H1 (cell line): ENCODE data around the gene SPATS1. TPM values are rescaled to one million over a fixed set of nuclear protein-coding genes. Genes with fewer than 3 reads are reported as not detected.

Experiments used
- CTCF ChIA-PET: fragments of 300-600 bp; sonication (Branson Sonifier 250); formaldehyde crosslinking; loops from one replicate; lab custom pipeline; 2021; ENCODE audit not compliant: partially characterized antibody; lab: Charles Lee
- POLR2A ChIA-PET: fragments of 300-600 bp; sonication (Branson Sonifier 250); formaldehyde crosslinking; loops from one replicate; lab custom pipeline; 2021; ENCODE audit warnings: inconsistent platforms; ENCODE audit not compliant: partially characterized antibody; lab: Charles Lee
- DNase-seq, 2 experiments: peaks; one replicate each; pipeline versions ENCODE4 v3.0.0 to v3.0.0-alpha.2; 2010 to 2022; ENCODE audit warnings: low spot score in 2 of 2, low read depth in 1 of 2, mixed read lengths in 1 of 2
- FAIRE-seq: peaks from 2 replicates; lab custom pipeline; 2011; peaks lifted over from hg19 to GRCh38; lab: Jason Lieb, UNC
- H2AFZ ChIP-seq: 2 replicates; pipeline ENCODE4 v1.8.1; 2012; ENCODE audit warnings: low read length, inconsistent platforms
- H2AK5ac ChIP-seq: 2 replicates; pipeline ENCODE4 v1.6.1; 2013; ENCODE audit warnings: low read depth, low read length
- H2BK120ac ChIP-seq: replicated peaks from 2 replicates; pipeline ENCODE3; 2013; ENCODE audit warnings: low read depth, low read length, inconsistent platforms
- H2BK12ac ChIP-seq: 2 replicates; pipeline ENCODE4 v1.6.1; 2013; ENCODE audit warnings: low read depth, low read length
- H2BK15ac ChIP-seq: 2 replicates; pipeline ENCODE4 v1.6.1; 2013; ENCODE audit warnings: low read length
- H2BK20ac ChIP-seq: 2 replicates; pipeline ENCODE4 v1.6.1; 2013; ENCODE audit warnings: low read length
- H2BK5ac ChIP-seq: 2 replicates; pipeline ENCODE4 v1.6.1; 2013; ENCODE audit warnings: low read depth, low read length
- H3K14ac ChIP-seq: 2 replicates; pipeline ENCODE4 v1.6.1; 2013; ENCODE audit warnings: inconsistent platforms; ENCODE audit not compliant: insufficient read length
- H3K18ac ChIP-seq: 2 replicates; pipeline ENCODE4 v1.6.1; 2013; ENCODE audit warnings: low read length; ENCODE audit errors: extremely low read depth
- H3K23ac ChIP-seq: 2 replicates; pipeline ENCODE4 v1.6.1; 2013; ENCODE audit warnings: inconsistent platforms; ENCODE audit not compliant: insufficient read length
- H3K23me2 ChIP-seq: 2 replicates; pipeline ENCODE4 v1.6.1; 2013; ENCODE audit warnings: low read depth, low read length
- H3K27ac ChIP-seq: 2 replicates; pipeline ENCODE4 v1.6.1; 2011; ENCODE audit warnings: low read depth, low read length, inconsistent platforms
- H3K27me3 ChIP-seq, 4 experiments: replicated peaks in 1 of 4; 1 replicate in 1 of 4; 2 replicates in 3 of 4; pipeline versions ENCODE4 v1.6.1 to v1.8.1; 2011 to 2013; ENCODE audit warnings: low read length in 3 of 4, mild to moderate bottlenecking in 3 of 4, inconsistent platforms in 2 of 4, mixed read lengths in 2 of 4, moderate library complexity in 1 of 4; ENCODE audit not compliant: control insufficient read depth in 3 of 4, insufficient read depth in 3 of 4; ENCODE audit errors: extremely low read depth in 1 of 4
- H3K36me3 ChIP-seq, 4 experiments: 2 replicates each; pipeline versions ENCODE4 v1.6.1 to v1.8.1; 2011 to 2013; ENCODE audit warnings: mild to moderate bottlenecking in 4 of 4, low read length in 3 of 4, moderate library complexity in 2 of 4, control low read depth in 1 of 4, inconsistent platforms in 1 of 4; ENCODE audit not compliant: insufficient read depth in 4 of 4, control insufficient read depth in 2 of 4
- H3K4ac ChIP-seq: replicated peaks from 2 replicates; pipeline ENCODE3; 2013; ENCODE audit warnings: low read length, low read depth, mixed read lengths, inconsistent platforms; ENCODE audit not compliant: insufficient read length
- H3K4me1 ChIP-seq, 4 experiments: replicated peaks in 1 of 4; 1 replicate in 1 of 4; 2 replicates in 3 of 4; pipeline versions ENCODE4 v1.6.1 to v1.8.1; 2011 to 2013; ENCODE audit warnings: low read length in 3 of 4, inconsistent platforms in 2 of 4, mixed read lengths in 1 of 4; ENCODE audit not compliant: insufficient read depth in 4 of 4, control insufficient read depth in 3 of 4
- H3K4me2 ChIP-seq, 2 experiments: 2 replicates each; pipeline versions ENCODE4 v1.6.1 to v1.8.1; 2011 to 2013; ENCODE audit warnings: low read depth in 2 of 2, low read length in 2 of 2, control low read depth in 1 of 2, inconsistent platforms in 1 of 2, mild to moderate bottlenecking in 1 of 2; ENCODE audit not compliant: insufficient read depth in 1 of 2
- H3K4me3 ChIP-seq, 4 experiments: fragments of 200-600, 300-600 bp in 1 of 4; sonication (generic), shearing (Covaris generic), sonication (Bioruptor Twin) in 1 of 4; 2 replicates each; pipeline versions ENCODE4 v1.5.1 to v1.8.1; 2011 to 2016; ENCODE audit warnings: low read length in 4 of 4, low read depth in 3 of 4, control low read depth in 2 of 4, inconsistent platforms in 2 of 4, mild to moderate bottlenecking in 2 of 4, mixed read lengths in 1 of 4, moderate library complexity in 1 of 4; ENCODE audit not compliant: insufficient read depth in 2 of 4; ENCODE audit errors: extremely low read depth in 1 of 4
- H3K56ac ChIP-seq: replicated peaks from 2 replicates; pipeline ENCODE3; 2013; ENCODE audit warnings: low read depth, mild to moderate bottlenecking, mixed read lengths, low read length, inconsistent platforms; ENCODE audit not compliant: insufficient read length
- H3K79me1 ChIP-seq: 2 replicates; pipeline ENCODE4 v1.6.1; 2013; ENCODE audit warnings: low read depth, low read length, control low read depth
- H3K79me2 ChIP-seq, 2 experiments: 2 replicates each; pipeline versions ENCODE4 v1.6.1 to v1.8.1; 2012 to 2013; ENCODE audit warnings: low read length in 2 of 2, mild to moderate bottlenecking in 2 of 2, inconsistent platforms in 1 of 2; ENCODE audit not compliant: insufficient read depth in 2 of 2, control insufficient read depth in 1 of 2
- H3K9ac ChIP-seq, 4 experiments: replicated peaks in 1 of 4; 1 replicate in 1 of 4; 2 replicates in 3 of 4; pipeline versions ENCODE4 v1.6.1 to v1.8.1; 2011 to 2013; ENCODE audit warnings: low read depth in 3 of 4, low read length in 3 of 4, control low read depth in 2 of 4, mild to moderate bottlenecking in 2 of 4, moderate library complexity in 2 of 4, inconsistent platforms in 1 of 4; ENCODE audit errors: extremely low read depth in 1 of 4
- H3K9me3 ChIP-seq, 2 experiments: 2 replicates each; pipeline versions ENCODE4 v1.6.1 to v1.8.1; 2012 to 2013; ENCODE audit warnings: mild to moderate bottlenecking in 2 of 2, moderate library complexity in 2 of 2, control low read depth in 1 of 2, inconsistent platforms in 1 of 2, low read depth in 1 of 2, low read length in 1 of 2, mixed read lengths in 1 of 2; ENCODE audit not compliant: insufficient read depth in 2 of 2
- H4K20me1 ChIP-seq, 2 experiments: replicated peaks in 1 of 2; 2 replicates each; pipeline versions ENCODE3 to v1.8.1; 2011 to 2013; ENCODE audit warnings: inconsistent platforms in 2 of 2, low read length in 2 of 2, mild to moderate bottlenecking in 1 of 2; ENCODE audit not compliant: insufficient read depth in 2 of 2, control insufficient read depth in 1 of 2
- H4K5ac ChIP-seq: 2 replicates; pipeline ENCODE4 v1.6.1; 2013; ENCODE audit warnings: low read length, low read depth, mixed read lengths, inconsistent platforms; ENCODE audit not compliant: insufficient read length
- H4K8ac ChIP-seq: 2 replicates; pipeline ENCODE4 v1.8.0; 2013; ENCODE audit warnings: mild to moderate bottlenecking, moderate library complexity, low read length, inconsistent platforms; ENCODE audit not compliant: insufficient read depth; ENCODE audit errors: extremely low read depth
- H4K91ac ChIP-seq: replicated peaks from 2 replicates; pipeline ENCODE3; 2013; ENCODE audit warnings: low read length, mixed read lengths, inconsistent platforms; ENCODE audit not compliant: insufficient read length
- BCL11A ChIP-seq, 2 experiments: IDR thresholded peaks; one replicate each; pipeline ENCODE4 v1.6.1; 2011; ENCODE audit warnings: low read depth in 2 of 2, low read length in 2 of 2, mild to moderate bottlenecking in 2 of 2
- GTF2F1 ChIP-seq: IDR thresholded peaks from 2 replicates; pipeline ENCODE4 v1.6.1; 2012; ENCODE audit warnings: low read depth, low read length, improper control_type of control experiment, borderline replicate concordance
- JUN ChIP-seq: IDR thresholded peaks from 2 replicates; pipeline ENCODE4 v1.6.1; 2011; ENCODE audit warnings: low read depth, mild to moderate bottlenecking, improper control_type of control experiment, low read length
- KDM4A ChIP-seq: IDR thresholded peaks from one replicate; pipeline ENCODE4 v1.7.1; 2012; ENCODE audit warnings: low read depth, mild to moderate bottlenecking, moderate library complexity, low read length, inconsistent platforms; ENCODE audit not compliant: severe bottlenecking
- NRF1 ChIP-seq: IDR thresholded peaks from 2 replicates; pipeline ENCODE4 v1.6.1; 2011; ENCODE audit warnings: mild to moderate bottlenecking, low read depth, low read length, improper control_type of control experiment
- SP1 ChIP-seq: IDR thresholded peaks from 2 replicates; pipeline ENCODE4 v1.6.1; 2011; ENCODE audit warnings: low read depth, low read length
- WGBS, 2 experiments: shearing (Covaris generic) in 1 of 2; methylation state at CpG; one replicate each; pipeline versions ENCODE4 v1.1.6 to v1.1.7; 2013 to 2015; ENCODE audit warnings: low lambda C conversion rate in 2 of 2, mixed read lengths in 2 of 2, inconsistent platforms in 1 of 2, low coverage in 1 of 2, missing lambda C conversion rate in 1 of 2; ENCODE audit not compliant: insufficient replicate concordance in 2 of 2, insufficient coverage in 1 of 2, insufficient read length in 1 of 2; ENCODE audit errors: extremely low coverage in 1 of 2, missing lambda C conversion rate in 1 of 2; 5-methylcytosine and 5-hydroxymethylcytosine counted together
- polyA plus RNA-seq, 7 experiments: library from polyadenylated mRNA; depleted of rRNA in 3 of 7; stranded (reverse) in 5 of 7; unstranded in 2 of 7; fragments of >200 nt in 5 of 7; fragments of 200-250 nt in 2 of 7; gene quantifications; 1 replicate in 5 of 7; 2 replicates in 1 of 7; 4 replicates in 1 of 7; pipeline versions ENCODE4 v1.2.1 to v1.2.3, GENCODE V29; 2011 to 2013; ENCODE audit warnings: missing spikeins in 2 of 7, mixed read lengths in 2 of 7
- total RNA-seq: library from RNA; stranded (reverse); fragmentation: NEBNext Ultra II Directional; extraction: Animal tissue kit (Norgen Biotek cat#: 25700); gene quantifications from 2 replicates; pipeline ENCODE4 v1.2.1, GENCODE V29; 2021
- TF ChIP-seq, protein P1 (sequence below): IDR thresholded peaks from 2 replicates; pipeline ENCODE4 v1.6.1; 2011; ENCODE audit warnings: low read length, improper control_type of control experiment

The SPATS1 gene
- total and polyA plus RNA-seq, 2 of the 8 experiments (the other 6 are each of a cell fraction or from before 2014, with no cell fraction given), result not detected

DNA sequence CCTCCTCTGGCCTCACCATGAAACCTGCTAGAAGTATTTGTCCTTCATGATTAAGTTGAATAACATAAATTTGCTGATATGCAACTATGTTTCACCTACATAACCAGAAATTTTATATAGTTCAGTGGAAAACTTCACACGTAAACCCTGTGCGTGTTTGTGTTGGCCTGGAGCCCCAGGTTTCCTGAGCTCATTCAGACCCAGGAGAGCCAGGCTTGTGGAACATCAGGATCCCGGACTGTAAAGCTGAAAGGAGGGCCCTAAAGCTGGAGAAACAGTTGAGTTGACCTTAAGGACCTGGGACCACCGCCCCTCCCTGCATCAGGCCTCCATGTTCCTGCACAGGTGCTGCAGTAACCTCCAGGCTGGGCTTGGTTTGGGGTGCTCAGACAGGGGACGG, 3.1 kb upstream of the SPATS1 start:
- H3K9me3 ChIP-seq, result no peaks in the 10 kb centered on the region
- H2BK5ac ChIP-seq, result no peak overlapping the region
- H3K79me1 ChIP-seq, result no peaks in the 10 kb centered on the region
- TF ChIP-seq BCL11A (IDR thresholded peaks at IDR 0.05; ENCODE audit: low read depth in 2 of 2, low read length in 2 of 2) (no peak), JUN (no peak), GTF2F1 (no peak), NRF1 (no peak), SP1 (no peak), KDM4A (no peak)
- TF ChIP-seq, protein P1, sequence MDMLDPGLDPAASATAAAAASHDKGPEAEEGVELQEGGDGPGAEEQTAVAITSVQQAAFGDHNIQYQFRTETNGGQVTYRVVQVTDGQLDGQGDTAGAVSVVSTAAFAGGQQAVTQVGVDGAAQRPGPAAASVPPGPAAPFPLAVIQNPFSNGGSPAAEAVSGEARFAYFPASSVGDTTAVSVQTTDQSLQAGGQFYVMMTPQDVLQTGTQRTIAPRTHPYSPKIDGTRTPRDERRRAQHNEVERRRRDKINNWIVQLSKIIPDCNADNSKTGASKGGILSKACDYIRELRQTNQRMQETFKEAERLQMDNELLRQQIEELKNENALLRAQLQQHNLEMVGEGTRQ, result no peak
- H3K4me3 ChIP-seq, result no peak overlapping the region
- H4K20me1 ChIP-seq, result no peaks in the 10 kb centered on the region
- no peak overlapping the region for H4K5ac ChIP-seq
- H4K91ac ChIP-seq, result no peak overlapping the region
- H3K27ac ChIP-seq, result no peak overlapping the region
- H3K4me2 ChIP-seq, result no peak overlapping the region
- no peak overlapping the region for H2BK20ac ChIP-seq
- no peak overlapping the region for H3K56ac ChIP-seq
- no peak overlapping the region for H3K14ac ChIP-seq
- H2BK120ac ChIP-seq, result no peak overlapping the region
- H3K36me3 ChIP-seq, result no peaks in the 10 kb centered on the region
- H3K23me2 ChIP-seq, result no peaks in the 10 kb centered on the region; the same call in 1 of the 2 replicates
- CTCF ChIA-PET, result interaction anchor here (0.6 to 10.2 kb wide), 27 partner anchors 8 to 1387 kb away, joined by 3 to 153 read pairs (median 6); partner anchors contain the start of genes AARS2, SLC35B2 and TMEM151B
- no peak overlapping the region for H2BK15ac ChIP-seq
- POLR2A ChIA-PET, result interaction anchor here (0.9 to 8.4 kb wide), 7 partner anchors 33 to 92 kb away, joined by 3 to 41 read pairs (median 6); partner anchors contain the start of genes HSP90AB1 and SLC35B2
- H4K8ac ChIP-seq, result no peak overlapping the region; the same call in 1 of the 2 replicates
- no peak overlapping the region for H3K23ac ChIP-seq
- no peak overlapping the region for H2AK5ac ChIP-seq
- no peak overlapping the region for H3K18ac ChIP-seq
- DNase-seq, result no peak
- 91% methylated on average over 5 of the region's 5 CpGs; no CpG with 5 or more reads in 1 of the 2 experiments for WGBS, 2 experiments
- no peak overlapping the region for H2BK12ac ChIP-seq
- H3K27me3 ChIP-seq, result peaks cover 3 to 7% (median 6%) of the 10 kb centered on the region in 4 experiments; a peak in 5 of 7 replicates
- H3K79me2 ChIP-seq, result no peaks in the 10 kb centered on the region
- no peak overlapping the region for H3K9ac ChIP-seq
- H2AFZ ChIP-seq, result no peak overlapping the region
- no peak overlapping the region for H3K4ac ChIP-seq
- no peak for FAIRE-seq
- peaks cover 0 to 5% (median under 1%) of the 10 kb centered on the region in 4 experiments; a peak in 3 of 7 replicates for H3K4me1 ChIP-seq
